GM18861 (cell line): Measurements from ENCODE around the gene DMRTA1.
"Not testable (repeated sequence)": the region's sequence is repeated elsewhere in the genome, so short reads cannot be mapped to it uniquely, and the experiment has no call there.

Source experiments
- ATAC-seq: cut with Tn5 transposase; IDR thresholded peaks from one replicate; pipeline ENCODE4 v1.9.1; 2021; ENCODE audit not compliant: unreplicated experiment

Gene DMRTA1

DNA sequence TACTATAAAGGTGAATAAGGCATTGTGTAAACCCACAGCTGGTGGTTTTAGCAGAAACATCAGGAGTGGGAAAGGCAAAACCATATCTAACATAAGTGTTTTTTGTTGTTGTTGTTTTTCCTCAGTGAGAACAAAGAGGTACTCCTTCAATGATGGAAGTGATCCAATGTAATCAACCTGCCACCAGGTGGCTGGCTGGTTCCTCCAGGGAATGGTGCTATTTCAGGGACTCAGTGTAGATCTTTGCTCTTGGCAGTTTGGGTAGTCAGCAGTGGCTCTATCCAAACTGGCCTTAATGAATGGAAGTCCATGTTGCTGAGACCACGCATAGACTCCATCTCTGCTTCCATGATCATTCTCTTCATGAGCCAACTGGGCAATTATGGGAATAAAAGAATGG, 10.8 kb downstream of the DMRTA1 start:
- ATAC-seq: no peak

DNA sequence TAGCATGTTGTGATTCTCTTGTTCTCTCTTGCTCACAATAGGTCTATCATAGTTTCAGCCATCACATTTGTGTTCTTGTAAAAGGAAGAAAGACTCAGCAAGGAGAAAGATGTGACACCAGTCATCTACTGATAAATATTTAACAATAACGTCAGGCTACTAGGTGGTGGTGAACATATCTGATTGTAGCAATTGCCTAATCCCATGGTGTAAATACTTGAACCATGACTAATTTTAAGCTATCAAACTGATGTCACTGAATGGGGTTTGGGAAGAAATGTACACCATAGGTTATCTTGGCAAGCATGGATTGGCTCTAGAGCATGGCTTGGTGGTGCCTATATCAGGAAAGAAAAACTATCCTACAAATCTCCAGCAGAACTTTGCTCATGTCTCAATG, 16.6 kb downstream of the DMRTA1 start:
- ATAC-seq: no peak

DNA sequence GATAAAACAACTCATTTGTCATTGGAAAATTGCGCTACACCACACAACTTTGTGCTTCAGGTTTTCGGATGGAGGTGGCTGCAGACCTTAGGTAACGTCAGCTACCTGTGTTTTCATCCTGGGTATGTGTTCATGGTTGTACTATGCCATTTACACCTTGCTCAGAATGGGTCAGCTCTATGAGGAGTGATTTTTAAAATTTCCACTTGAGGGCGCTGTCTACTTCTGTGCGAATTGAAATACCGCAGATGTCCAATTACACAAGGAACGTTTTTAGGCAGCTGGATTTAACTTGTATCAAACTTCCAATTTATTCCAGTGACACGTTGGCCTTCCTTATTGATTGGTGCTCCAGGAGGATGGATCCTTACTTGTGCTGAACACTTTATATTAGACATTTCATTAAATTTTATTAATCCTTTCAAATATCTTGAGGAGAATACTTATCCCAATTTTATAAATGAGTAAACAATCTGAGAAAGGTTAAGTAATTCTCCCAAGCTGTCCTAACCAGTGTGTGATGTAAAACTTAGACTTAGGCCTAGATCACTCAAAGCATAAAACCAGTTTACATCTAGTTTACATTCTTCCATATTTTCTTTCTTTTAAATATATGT, 23.4 kb downstream of the DMRTA1 start:
- peak; percentile 84 for ATAC-seq

DNA sequence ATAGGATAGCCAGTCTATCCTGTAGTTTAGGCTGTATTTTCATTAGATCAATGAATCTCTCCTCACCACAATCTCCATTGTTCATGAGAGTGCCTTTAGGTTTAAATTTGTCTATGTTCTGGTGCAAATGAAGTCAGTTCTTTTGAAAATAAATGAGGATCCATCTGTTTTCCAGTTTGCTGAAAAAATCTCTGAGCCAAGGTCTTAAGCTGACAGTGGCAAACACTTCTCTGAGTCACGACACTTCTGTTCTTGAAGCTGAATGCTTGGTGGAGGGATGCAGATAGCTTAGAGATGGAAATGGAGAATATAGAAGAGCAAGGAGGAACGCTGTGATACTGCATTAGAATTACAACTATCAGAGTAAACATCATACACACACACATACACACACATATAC, 34.9 kb downstream of the DMRTA1 start:
- no peak for ATAC-seq

DNA sequence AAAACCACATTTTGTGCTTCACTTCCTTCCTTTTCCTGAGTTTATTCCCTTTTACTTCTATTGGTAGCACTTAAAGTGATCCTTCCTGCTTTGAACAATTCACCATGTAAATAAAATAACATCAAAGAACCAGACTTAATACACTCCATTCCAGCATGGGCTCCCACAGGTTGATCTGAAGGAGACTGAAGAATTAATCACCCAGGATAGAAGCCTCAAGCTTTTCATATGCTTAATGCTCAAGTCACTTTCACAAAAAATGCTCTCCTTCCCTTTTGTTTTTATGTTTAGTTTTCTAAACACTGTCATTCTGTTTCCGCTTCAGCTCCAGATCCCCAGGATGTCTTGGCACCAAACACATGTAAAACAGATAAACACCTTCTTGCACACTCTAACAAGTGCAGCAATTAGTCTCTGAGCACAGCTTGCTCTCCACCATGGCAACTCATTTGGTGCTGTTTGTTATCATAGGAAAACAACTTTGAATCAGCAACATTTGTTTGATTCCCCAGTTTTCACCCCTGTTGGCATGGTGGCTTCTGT, 37.0 kb downstream of the DMRTA1 start:
- no peak for ATAC-seq

DNA sequence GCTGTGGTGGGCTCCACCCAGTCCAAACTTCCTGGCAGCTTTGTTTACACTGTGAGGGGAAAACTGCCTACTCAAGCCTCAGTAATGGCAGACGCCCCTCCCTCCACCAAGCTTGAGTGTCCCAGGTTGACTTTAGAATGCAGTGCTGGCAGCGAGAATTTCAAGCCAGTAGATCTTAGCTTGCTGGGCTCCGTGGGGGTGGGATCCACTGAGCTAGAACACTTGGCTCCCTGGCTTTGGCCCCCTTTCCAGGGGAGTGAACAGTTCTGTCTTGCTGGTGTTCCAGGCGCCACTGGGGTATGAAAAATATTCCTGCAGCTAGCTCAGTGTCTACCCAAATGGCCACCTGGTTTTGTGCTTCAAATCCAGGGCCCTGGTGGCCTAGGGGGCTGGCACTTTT, 49.6 kb downstream of the DMRTA1 start:
- not testable (repeated sequence) for ATAC-seq
